ENCODE results near the gene RTEL1.
"Not testable (repeated sequence)": the region's sequence is repeated elsewhere in the genome, so short reads cannot be mapped to it uniquely, and the experiment has no call there.

RTEL1 gene

GRCh38 chr20:63627129-63627750, 30.9 kb upstream of the RTEL1 start:
- DNase-seq (ENCODE audit: low read depth, low spot score) = peak; percentile 47

GRCh38 chr20:63627751-63628245, 30.3 kb upstream of the RTEL1 start:
- DNase-seq (ENCODE audit: low read depth, low spot score) = no peak

GRCh38 chr20:63628246-63628975, 29.7 kb upstream of the RTEL1 start:
- no peak for DNase-seq (ENCODE audit: low read depth, low spot score)

GRCh38 chr20:63630956-63631355, 27.2 kb upstream of the RTEL1 start:
- DNase-seq (ENCODE audit: low read depth, low spot score) = not testable (repeated sequence)

GRCh38 chr20:63631426-63631825, 26.7 kb upstream of the RTEL1 start:
- DNase-seq (ENCODE audit: low read depth, low spot score) = not testable (repeated sequence)

GRCh38 chr20:63633732-63634131, 24.4 kb upstream of the RTEL1 start:
- no peak for DNase-seq (ENCODE audit: low read depth, low spot score)

GRCh38 chr20:63635431-63636141, 22.5 kb upstream of the RTEL1 start:
- DNase-seq (ENCODE audit: low read depth, low spot score) = no peak

GRCh38 chr20:63636752-63637628, 21.1 kb upstream of the RTEL1 start:
- DNase-seq (ENCODE audit: low read depth, low spot score) = no peak

- DNase-seq (ENCODE audit: low read depth, low spot score) = no peak
Observed at GRCh38 chr20:63639093-63639975, 18.8 kb upstream of the RTEL1 start.

GRCh38 chr20:63640086-63640485, 18.0 kb upstream of the RTEL1 start:
- no peak for DNase-seq (ENCODE audit: low read depth, low spot score)

- not testable (repeated sequence) for DNase-seq (ENCODE audit: low read depth, low spot score)
Observed at GRCh38 chr20:63640686-63641085, 17.4 kb upstream of the RTEL1 start.

GRCh38 chr20:63641146-63641791, 16.8 kb upstream of the RTEL1 start:
- DNase-seq (ENCODE audit: low read depth, low spot score) = no peak

GRCh38 chr20:63641792-63642523, 16.2 kb upstream of the RTEL1 start:
- no peak for DNase-seq (ENCODE audit: low read depth, low spot score)

GRCh38 chr20:63642527-63643247, 15.4 kb upstream of the RTEL1 start:
- DNase-seq (ENCODE audit: low read depth, low spot score) = no peak

GRCh38 chr20:63643499-63643898, 14.6 kb upstream of the RTEL1 start:
- DNase-seq (ENCODE audit: low read depth, low spot score) = no peak

GRCh38 chr20:63643946-63644345, 14.2 kb upstream of the RTEL1 start:
- no peak for DNase-seq (ENCODE audit: low read depth, low spot score)

- DNase-seq (ENCODE audit: low read depth, low spot score) = no peak
Observed at GRCh38 chr20:63645218-63645617, 12.9 kb upstream of the RTEL1 start.

GRCh38 chr20:63648190-63648589, 9.9 kb upstream of the RTEL1 start:
- no peak for DNase-seq (ENCODE audit: low read depth, low spot score)

Data from brain pericyte (primary cell).